SK-N-SH treated with all-trans-retinoic acid at 6 μM for 48 hours (cell line): ENCODE data around the gene UCP2.

Experiments used
- ARNTL ChIP-seq: fragments of 450-650 bp; formaldehyde crosslinking; IDR thresholded peaks from 2 replicates; pipeline ENCODE4 v1.5.0; 2020; ENCODE audit warnings: low read depth, mild to moderate bottlenecking, moderate library complexity, borderline replicate concordance
- CSDC2 ChIP-seq: fragments of 250-450 bp; sonication (Bioruptor Pico); IDR thresholded peaks from 2 replicates; pipeline ENCODE4 v1.5.0; 2020; ENCODE audit warnings: mild to moderate bottlenecking, moderate library complexity
- GLIS3 ChIP-seq: fragments of 250-450 bp; sonication (Bioruptor Pico); IDR thresholded peaks from 2 replicates; pipeline ENCODE4 v1.5.0; 2020; ENCODE audit warnings: mild to moderate bottlenecking, moderate library complexity
- ISL1 ChIP-seq: fragments of 250-450 bp; sonication (Bioruptor Pico); IDR thresholded peaks from 2 replicates; pipeline ENCODE4 v2.1.2; 2022; ENCODE audit warnings: mild to moderate bottlenecking, moderate library complexity
- OSR1 ChIP-seq: fragments of 250-450 bp; sonication (Bioruptor Pico); IDR thresholded peaks from 2 replicates; pipeline ENCODE4 v1.8.0; 2022; ENCODE audit warnings: moderate library complexity, mild to moderate bottlenecking, inconsistent platforms
- RARB ChIP-seq: fragments of 250-450 bp; sonication (Bioruptor Pico); IDR thresholded peaks from 2 replicates; pipeline ENCODE4 v1.8.0; 2021; ENCODE audit warnings: mild to moderate bottlenecking, moderate library complexity
- ZFP3 ChIP-seq: fragments of 250-450 bp; sonication (Bioruptor Pico); IDR thresholded peaks from 2 replicates; pipeline ENCODE4 v1.5.0; 2020; ENCODE audit warnings: mild to moderate bottlenecking, moderate library complexity
- ZNF565 ChIP-seq: fragments of 450-650 bp; formaldehyde crosslinking; conservative IDR thresholded peaks from 2 replicates; pipeline ENCODE4 v1.5.0; 2020; ENCODE audit warnings: low read depth, mild to moderate bottlenecking, moderate library complexity
- ZNF8 ChIP-seq: fragments of 450-650 bp; formaldehyde crosslinking; IDR thresholded peaks from 2 replicates; pipeline ENCODE4 v1.5.0; 2020; ENCODE audit warnings: mild to moderate bottlenecking, moderate library complexity
- TF ChIP-seq, protein P1 (sequence below): fragments of 250-450 bp; sonication (Bioruptor Pico); IDR thresholded peaks from 2 replicates; pipeline ENCODE4 v1.8.0; 2020; ENCODE audit warnings: mild to moderate bottlenecking, moderate library complexity, borderline replicate concordance
- TF ChIP-seq, protein P2 (sequence below): fragments of 250-450 bp; sonication (Bioruptor Pico); IDR thresholded peaks from 2 replicates; pipeline ENCODE4 v1.8.0; 2021; ENCODE audit warnings: low read depth, mild to moderate bottlenecking, moderate library complexity, borderline replicate concordance
- TF ChIP-seq, protein P3 (sequence below): fragments of 250-450 bp; sonication (Bioruptor Pico); IDR thresholded peaks from 2 replicates; pipeline ENCODE4 v1.5.0; 2020; ENCODE audit warnings: mild to moderate bottlenecking, moderate library complexity
- TF ChIP-seq, protein P4 (sequence below): fragments of 250-450 bp; sonication (Bioruptor Pico); IDR thresholded peaks from 2 replicates; pipeline ENCODE4 v1.5.1; 2020; ENCODE audit warnings: low read depth, mild to moderate bottlenecking, moderate library complexity

DNA sequence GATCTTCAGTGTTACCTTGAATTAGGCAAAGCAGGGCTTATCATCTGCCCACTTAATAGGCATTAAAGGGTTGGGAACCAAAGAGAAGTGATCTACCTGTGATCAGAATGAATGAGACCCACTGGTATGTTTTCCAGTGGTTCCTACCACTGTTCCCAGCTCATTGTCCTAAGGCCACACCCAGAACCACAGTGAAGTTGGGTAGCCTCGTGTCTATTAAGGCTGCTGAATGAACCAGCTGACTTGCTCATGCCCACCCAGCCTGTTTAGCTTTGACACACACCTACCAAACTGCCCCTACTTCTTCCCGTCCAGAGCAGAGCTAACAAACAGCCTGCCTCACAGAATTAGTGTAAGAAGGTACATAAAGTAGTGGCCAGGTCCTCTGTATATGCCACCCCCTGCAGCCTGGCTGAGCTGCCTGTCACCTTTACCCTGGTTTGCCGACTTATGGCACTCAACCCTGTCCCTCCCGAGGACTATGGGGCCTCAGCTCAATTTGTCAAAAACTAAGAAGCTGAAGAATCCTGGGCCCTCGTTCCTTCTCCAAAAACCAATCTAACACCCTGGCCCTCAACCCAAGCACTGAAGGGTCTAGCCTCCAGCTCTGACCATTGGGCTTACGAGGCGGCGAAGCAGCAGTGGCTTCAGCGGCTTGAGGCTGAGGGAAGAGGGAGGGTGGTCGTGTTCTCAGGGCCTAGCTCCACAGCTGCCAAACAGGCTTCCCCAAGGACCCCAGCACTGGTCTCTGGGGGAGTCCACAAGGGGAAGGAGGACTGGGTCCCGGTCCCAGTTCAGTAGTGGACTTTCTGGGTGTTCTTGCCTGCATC is 9.8 kb downstream of the UCP2 start:
- TF ChIP-seq OSR1 (CRISPR knock-in tag) (no peak), RARB (CRISPR knock-in tag) (no peak), ARNTL (CRISPR knock-in tag) (no peak), ISL1 (CRISPR knock-in tag) (no peak), ZNF8 (CRISPR knock-in tag) (no peak), GLIS3 (CRISPR knock-in tag) (no peak), ZFP3 (no peak), ZNF565 (CRISPR knock-in tag) (no peak), CSDC2 (CRISPR knock-in tag) (no peak)
- TF ChIP-seq, protein P1, sequence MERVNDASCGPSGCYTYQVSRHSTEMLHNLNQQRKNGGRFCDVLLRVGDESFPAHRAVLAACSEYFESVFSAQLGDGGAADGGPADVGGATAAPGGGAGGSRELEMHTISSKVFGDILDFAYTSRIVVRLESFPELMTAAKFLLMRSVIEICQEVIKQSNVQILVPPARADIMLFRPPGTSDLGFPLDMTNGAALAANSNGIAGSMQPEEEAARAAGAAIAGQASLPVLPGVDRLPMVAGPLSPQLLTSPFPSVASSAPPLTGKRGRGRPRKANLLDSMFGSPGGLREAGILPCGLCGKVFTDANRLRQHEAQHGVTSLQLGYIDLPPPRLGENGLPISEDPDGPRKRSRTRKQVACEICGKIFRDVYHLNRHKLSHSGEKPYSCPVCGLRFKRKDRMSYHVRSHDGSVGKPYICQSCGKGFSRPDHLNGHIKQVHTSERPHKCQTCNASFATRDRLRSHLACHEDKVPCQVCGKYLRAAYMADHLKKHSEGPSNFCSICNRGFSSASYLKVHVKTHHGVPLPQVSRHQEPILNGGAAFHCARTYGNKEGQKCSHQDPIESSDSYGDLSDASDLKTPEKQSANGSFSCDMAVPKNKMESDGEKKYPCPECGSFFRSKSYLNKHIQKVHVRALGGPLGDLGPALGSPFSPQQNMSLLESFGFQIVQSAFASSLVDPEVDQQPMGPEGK (CRISPR knock-in tag), result no peak
- TF ChIP-seq, protein P2, sequence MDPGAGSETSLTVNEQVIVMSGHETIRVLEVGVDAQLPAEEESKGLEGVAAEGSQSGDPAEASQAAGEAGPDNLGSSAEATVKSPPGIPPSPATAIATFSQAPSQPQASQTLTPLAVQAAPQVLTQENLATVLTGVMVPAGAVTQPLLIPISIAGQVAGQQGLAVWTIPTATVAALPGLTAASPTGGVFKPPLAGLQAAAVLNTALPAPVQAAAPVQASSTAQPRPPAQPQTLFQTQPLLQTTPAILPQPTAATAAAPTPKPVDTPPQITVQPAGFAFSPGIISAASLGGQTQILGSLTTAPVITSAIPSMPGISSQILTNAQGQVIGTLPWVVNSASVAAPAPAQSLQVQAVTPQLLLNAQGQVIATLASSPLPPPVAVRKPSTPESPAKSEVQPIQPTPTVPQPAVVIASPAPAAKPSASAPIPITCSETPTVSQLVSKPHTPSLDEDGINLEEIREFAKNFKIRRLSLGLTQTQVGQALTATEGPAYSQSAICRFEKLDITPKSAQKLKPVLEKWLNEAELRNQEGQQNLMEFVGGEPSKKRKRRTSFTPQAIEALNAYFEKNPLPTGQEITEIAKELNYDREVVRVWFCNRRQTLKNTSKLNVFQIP, result no peak
- TF ChIP-seq, protein P3, sequence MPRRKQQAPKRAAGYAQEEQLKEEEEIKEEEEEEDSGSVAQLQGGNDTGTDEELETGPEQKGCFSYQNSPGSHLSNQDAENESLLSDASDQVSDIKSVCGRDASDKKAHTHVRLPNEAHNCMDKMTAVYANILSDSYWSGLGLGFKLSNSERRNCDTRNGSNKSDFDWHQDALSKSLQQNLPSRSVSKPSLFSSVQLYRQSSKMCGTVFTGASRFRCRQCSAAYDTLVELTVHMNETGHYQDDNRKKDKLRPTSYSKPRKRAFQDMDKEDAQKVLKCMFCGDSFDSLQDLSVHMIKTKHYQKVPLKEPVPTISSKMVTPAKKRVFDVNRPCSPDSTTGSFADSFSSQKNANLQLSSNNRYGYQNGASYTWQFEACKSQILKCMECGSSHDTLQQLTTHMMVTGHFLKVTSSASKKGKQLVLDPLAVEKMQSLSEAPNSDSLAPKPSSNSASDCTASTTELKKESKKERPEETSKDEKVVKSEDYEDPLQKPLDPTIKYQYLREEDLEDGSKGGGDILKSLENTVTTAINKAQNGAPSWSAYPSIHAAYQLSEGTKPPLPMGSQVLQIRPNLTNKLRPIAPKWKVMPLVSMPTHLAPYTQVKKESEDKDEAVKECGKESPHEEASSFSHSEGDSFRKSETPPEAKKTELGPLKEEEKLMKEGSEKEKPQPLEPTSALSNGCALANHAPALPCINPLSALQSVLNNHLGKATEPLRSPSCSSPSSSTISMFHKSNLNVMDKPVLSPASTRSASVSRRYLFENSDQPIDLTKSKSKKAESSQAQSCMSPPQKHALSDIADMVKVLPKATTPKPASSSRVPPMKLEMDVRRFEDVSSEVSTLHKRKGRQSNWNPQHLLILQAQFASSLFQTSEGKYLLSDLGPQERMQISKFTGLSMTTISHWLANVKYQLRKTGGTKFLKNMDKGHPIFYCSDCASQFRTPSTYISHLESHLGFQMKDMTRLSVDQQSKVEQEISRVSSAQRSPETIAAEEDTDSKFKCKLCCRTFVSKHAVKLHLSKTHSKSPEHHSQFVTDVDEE, result no peak
- TF ChIP-seq, protein P4, sequence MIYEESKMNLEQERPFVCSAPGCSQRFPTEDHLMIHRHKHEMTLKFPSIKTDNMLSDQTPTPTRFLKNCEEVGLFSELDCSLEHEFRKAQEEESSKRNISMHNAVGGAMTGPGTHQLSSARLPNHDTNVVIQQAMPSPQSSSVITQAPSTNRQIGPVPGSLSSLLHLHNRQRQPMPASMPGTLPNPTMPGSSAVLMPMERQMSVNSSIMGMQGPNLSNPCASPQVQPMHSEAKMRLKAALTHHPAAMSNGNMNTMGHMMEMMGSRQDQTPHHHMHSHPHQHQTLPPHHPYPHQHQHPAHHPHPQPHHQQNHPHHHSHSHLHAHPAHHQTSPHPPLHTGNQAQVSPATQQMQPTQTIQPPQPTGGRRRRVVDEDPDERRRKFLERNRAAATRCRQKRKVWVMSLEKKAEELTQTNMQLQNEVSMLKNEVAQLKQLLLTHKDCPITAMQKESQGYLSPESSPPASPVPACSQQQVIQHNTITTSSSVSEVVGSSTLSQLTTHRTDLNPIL, result no peak
